G401 (cell line): ENCODE results near the gene TARS3. TPM values are rescaled to one million over a fixed set of nuclear protein-coding genes. Genes with fewer than 3 reads are reported as not detected.

ENCODE experiments used
- DNase-seq: peaks from one replicate; pipeline ENCODE4 v3.0.0-alpha.2; 2015; ENCODE audit warnings: low spot score
- in situ Hi-C: cut with HindIII; loops from 2 replicates; pipeline ENCODE4 v1.10.0; 2016; ENCODE audit warnings: low sequenced_read_pairs, mixed read lengths
- total RNA-seq: library from RNA; depleted of rRNA; stranded (reverse); fragments of >200 nt; shearing (Covaris generic); gene quantifications from 2 replicates; pipeline ENCODE4 v1.2.3, GENCODE V29; 2014

Gene TARS3
- total RNA-seq, 1 experiment from 2014 or later = 13.2 TPM

GRCh38 chr15:101709466-101709865 is 14.8 kb downstream of the TARS3 start:
- no peak for DNase-seq
- in situ Hi-C loops = no loop called here

DNA sequence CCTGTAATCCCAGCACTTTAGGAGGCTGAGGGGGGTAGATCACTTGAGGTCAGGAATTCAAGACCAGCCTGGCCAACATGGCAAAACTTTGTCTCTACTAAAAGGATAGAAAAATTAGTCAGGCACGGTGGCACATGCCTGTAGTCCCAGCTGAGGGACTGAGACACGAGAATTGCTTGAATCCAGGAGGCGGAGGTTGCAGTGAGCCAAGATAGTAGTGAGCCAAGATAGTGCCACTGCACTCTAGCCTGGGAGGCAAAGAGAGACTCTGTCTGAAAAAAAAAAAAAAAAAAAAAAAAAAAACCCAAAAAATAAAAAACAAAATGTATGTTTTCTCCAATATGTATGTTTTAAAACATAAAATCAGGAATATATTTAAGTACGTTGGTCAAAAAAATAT is 16.3 kb downstream of the TARS3 start:
- DNase-seq = no peak
- in situ Hi-C loops = no loop called here

DNA sequence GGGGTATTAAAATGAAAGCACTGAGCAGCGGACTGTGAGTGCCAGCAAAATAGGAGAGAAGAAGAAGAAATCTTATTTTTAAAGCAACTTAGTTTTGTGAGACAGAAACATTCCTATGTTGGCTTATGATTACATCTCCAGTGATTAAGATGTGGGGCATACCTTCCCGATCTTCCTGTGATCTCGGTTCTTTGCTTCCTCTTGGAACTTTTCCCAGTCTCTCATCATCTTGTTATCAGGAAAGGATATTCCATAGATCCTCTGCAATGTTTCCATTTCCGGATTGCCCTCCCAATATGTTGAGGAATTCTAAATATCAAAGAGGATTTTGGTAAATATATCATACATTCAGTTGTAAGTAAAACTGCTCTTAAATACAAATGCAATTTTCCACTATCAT is 22.2 kb downstream of the TARS3 start:
- in situ Hi-C loops = no loop called here
- no peak for DNase-seq

DNA sequence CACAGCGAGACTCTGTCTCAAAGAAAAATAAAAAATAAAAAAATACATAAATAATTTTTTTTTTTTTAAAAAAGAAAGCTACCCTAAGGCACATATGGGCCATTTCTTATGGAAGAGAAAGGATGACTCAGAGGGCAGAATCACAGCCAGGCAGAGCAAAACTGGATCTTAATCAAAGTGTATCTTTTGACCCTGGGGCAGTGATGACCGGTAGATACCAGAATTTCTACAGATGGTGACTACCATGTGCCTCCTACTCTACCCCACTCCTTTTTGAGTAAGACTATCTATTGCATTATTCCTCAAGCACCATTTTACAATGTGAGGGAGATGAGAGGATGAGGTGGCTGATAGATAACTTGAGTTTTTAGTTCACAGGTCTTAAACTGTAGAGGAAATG is 26.0 kb downstream of the TARS3 start:
- DNase-seq = no peak
- in situ Hi-C loops = no loop called here

DNA sequence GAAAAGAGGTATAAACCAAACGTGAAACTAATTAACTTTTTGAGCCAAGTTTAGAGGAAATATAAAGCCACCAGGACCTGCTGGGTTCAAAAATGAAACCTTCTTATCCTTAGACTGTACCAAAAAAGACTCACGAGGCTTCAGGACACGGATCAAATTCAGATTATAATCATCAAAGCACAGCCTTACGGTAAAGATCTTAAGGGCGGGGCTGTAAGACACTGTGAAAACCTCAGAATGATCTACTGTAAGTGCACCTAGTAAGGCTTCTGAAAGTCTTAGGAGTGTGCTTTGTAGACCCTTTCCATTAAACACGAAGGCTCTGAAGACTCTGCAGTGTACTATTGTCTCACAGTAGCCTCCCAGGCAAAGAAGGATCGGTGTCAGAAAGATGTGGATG is 26.8 kb downstream of the TARS3 start:
- DNase-seq = no peak
- in situ Hi-C loops = no loop called here

- DNase-seq = no peak
- in situ Hi-C loops = no loop called here
These were observed 27.4 kb downstream of the TARS3 start for GRCh38 chr15:101696829-101697228.

- in situ Hi-C loops = no loop called here
- DNase-seq = no peak
These were observed 30.0 kb downstream of the TARS3 start for GRCh38 chr15:101694261-101694660.

- no peak for DNase-seq
These were observed 31.3 kb downstream of the TARS3 start for GRCh38 chr15:101692801-101693598.

DNA sequence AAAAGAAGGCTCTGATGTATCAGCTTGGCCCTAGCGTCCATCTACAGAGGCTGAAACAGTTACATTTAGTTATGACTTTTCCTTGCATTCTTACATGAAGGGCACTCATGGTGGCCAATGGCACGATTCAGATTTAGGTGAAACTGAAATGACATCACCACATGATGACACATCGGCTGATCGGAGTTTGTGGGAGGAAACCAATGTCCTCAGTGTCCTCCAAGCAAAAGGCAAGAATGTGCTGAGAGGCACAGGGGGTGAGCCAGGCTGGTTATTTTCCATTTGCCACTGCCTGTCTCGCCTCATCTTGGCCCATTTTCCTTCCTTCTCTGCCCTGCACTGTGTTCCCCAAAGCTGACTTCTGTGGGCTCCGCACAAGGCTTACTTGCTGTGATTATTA is 34.4 kb downstream of the TARS3 start:
- in situ Hi-C loops = no loop called here
- DNase-seq = no peak

More at GRCh38 chr15:101692801-101693598, 31.3 kb downstream of the TARS3 start:
- in situ Hi-C loops = no loop called here

DNA sequence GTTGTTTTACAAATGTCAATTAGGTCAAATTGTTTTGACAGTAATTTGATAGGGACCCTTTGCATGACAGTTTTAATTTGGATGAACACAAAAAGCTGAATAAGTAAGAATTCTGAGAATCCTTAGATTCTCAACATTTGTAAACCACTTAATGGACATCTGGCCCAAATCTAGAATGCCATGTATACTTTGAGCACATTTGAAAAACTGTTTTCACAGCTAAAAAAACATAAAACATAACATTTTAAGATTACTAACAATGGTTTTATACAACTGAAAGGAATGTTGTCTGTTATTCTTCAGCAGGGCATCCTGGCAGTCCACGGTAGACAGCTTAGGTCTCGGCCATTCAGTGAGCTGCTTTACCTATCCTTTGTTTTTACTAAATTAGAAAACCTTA is 37.6 kb downstream of the TARS3 start:
- DNase-seq = no peak
- in situ Hi-C loops = no loop called here

GRCh38 chr15:101684877-101685276 is 39.4 kb downstream of the TARS3 start:
- in situ Hi-C loops = no loop called here
- no peak for DNase-seq

DNA sequence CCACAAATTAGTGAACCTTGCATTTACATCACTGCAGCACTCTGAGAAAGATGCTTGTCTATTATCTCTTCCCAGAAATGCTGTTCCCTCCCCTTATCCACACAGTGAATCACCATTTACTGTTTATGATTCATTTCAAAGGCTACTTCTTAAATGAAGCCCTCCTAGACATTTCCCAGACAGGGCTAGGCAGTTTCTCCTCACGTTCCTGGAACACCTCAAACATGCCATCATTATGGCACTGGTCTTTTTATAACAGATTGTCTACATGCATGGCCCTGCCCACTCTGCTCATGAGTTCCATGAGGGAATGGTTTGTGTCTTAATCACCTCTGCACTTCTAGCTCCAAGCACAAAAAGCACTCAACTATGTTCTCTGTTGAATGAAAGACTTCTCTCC is 39.9 kb downstream of the TARS3 start:
- in situ Hi-C loops = no loop called here
- no peak for DNase-seq

GRCh38 chr15:101679806-101680205 is 44.5 kb downstream of the TARS3 start:
- in situ Hi-C loops = no loop called here

DNA sequence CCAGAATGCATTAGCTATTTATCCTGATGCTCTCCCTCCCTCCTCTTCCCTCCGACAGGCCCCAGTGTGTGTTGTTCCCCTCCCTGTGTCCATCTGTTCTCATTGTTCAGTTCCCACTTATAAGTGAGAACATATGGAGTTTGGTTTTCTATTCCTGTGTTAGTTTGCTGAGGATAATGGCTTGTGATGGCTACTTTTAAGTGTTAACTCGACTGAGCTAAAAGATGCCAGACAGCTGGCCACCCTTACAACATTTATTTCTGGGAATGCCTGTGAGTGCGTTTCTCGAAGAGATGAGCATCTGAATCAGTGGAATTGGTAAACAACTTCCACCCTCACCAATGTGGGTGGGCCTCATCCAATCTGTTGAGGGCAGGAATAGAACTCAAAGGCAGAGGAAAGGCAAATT is 47.3 kb downstream of the TARS3 start:
- DNase-seq = peak; percentile 91
- in situ Hi-C loops = no loop called here

More at GRCh38 chr15:101679806-101680205, 44.5 kb downstream of the TARS3 start:
- no peak for DNase-seq

- DNase-seq = peak; percentile 86
- in situ Hi-C loops = no loop called here
These were observed 48.3 kb downstream of the TARS3 start for GRCh38 chr15:101675796-101676582.

DNA sequence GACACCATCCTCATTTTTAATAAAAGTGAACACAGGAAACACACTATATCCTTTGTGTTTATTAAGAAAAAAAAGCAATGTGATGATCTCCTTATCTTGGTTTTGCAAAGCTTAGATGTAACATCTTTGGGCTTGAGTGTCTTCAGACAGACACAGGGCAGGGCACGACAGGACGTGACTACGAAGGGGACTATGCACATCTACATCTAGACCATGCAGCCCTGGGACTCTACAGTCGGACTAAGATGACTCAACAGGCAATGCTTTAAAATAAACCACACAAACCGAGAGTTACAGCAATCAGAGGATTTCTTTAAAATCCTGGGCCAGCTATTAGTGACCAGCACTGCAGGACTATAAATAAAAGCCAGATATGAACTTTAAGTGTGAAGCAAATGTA is 49.3 kb downstream of the TARS3 start:
- in situ Hi-C loops = no loop called here
- no peak for DNase-seq

- peak; percentile 19 for DNase-seq
- in situ Hi-C loops = no loop called here
These were observed 52.0 kb downstream of the TARS3 start for GRCh38 chr15:101672298-101672697.

DNA sequence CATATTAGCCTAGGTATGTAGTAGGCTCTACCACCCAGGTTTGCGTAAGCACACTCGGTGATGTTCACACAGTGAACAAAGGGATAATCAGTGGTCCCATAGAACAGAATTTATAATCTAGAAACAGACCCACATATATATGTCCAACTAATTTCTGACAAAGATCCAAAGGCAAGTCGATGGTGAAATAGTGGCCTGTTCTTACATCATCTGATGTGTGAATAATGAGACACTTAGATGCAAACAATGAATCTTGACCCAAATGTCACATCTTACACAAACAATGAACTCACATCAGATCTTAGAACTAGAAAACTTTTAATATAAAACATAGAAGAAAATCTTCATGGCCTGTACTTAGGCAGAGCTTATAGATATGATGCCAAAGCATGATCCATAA is 54.5 kb downstream of the TARS3 start:
- in situ Hi-C loops = no loop called here

DNA sequence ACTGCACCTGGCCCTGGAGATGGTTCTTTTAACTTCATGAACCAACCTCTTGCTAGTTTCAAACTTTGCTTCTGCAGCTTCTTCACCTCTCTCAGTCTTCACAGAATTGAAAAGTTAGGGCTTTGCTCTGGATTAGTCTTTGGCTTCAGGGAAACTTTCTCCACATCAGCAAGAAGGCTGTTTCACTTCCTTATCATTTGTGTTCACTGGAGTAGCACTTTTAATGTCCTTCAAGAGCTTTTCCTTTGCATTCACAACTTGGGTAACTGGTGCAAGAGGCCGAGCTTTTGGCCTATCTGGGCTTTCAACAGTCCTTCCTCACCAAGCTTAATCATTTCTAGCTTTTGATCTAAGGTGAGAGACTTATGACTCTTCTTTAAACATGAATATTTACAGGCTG is 56.4 kb downstream of the TARS3 start:
- no peak for DNase-seq
- in situ Hi-C loops = no loop called here

More for the DNA sequence above, 54.5 kb downstream of the TARS3 start:
- no peak for DNase-seq

GRCh38 chr15:101664303-101664913 is 59.9 kb downstream of the TARS3 start:
- DNase-seq = no peak
- in situ Hi-C loops = no loop called here
